Measurements from ENCODE around the gene KRT31.

DNA sequence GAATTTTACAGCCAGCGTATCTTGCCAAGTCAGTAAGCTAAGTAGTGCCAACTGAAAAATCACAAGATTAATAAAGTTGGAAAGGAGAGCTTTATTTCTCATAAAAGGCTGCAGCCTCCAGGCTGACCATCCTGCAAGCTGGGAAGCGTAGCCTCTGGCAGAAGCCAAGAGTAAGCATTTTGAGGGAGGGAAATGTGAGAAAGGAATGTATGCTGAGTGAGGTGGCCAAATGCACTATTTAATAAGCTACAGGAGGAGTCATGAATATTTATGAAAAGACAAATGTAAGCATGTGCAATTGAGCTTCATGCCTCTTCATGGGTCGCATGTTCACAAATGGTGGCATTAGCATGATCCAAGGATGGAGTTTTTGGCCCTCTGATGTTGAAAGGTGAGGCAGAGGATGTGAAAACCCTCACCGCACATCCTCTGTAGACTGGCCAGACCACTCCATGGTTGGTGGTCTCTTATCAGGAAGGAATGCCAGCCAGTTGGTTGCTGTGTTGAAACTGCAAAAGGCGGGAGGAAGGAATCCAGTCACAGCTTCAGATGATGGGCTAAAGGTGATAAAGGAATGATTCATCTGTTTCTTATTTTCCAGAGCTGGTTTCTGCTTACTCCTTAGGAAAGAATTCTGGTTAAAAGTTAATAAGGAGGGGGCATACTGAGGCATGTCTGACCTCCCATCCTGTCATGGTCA lies 37.0 kb downstream of the KRT31 start:
- TF ChIP-seq, protein P1, sequence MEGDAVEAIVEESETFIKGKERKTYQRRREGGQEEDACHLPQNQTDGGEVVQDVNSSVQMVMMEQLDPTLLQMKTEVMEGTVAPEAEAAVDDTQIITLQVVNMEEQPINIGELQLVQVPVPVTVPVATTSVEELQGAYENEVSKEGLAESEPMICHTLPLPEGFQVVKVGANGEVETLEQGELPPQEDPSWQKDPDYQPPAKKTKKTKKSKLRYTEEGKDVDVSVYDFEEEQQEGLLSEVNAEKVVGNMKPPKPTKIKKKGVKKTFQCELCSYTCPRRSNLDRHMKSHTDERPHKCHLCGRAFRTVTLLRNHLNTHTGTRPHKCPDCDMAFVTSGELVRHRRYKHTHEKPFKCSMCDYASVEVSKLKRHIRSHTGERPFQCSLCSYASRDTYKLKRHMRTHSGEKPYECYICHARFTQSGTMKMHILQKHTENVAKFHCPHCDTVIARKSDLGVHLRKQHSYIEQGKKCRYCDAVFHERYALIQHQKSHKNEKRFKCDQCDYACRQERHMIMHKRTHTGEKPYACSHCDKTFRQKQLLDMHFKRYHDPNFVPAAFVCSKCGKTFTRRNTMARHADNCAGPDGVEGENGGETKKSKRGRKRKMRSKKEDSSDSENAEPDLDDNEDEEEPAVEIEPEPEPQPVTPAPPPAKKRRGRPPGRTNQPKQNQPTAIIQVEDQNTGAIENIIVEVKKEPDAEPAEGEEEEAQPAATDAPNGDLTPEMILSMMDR (IDR thresholded peaks at IDR 0.05) = no peak
- no peak for TF ChIP-seq POLR2A (IDR thresholded peaks at IDR 0.05)
